HG03196 (cell line): Measurements from ENCODE around the gene CX3CL1.
"Not testable (repeated sequence)": the region's sequence is repeated elsewhere in the genome, so short reads cannot be mapped to it uniquely, and the experiment has no call there.

Experiments used
- ATAC-seq: cut with Tn5 transposase; IDR thresholded peaks from one replicate; pipeline ENCODE4 v1.9.1; 2021; ENCODE audit not compliant: unreplicated experiment

The CX3CL1 gene

GRCh38 chr16:57382535-57383275 is 10.4 kb downstream of the CX3CL1 start:
- ATAC-seq: no peak

- no peak for ATAC-seq
Measured at GRCh38 chr16:57383276-57384247, 11.3 kb downstream of the CX3CL1 start.

GRCh38 chr16:57384248-57385070 is 12.2 kb downstream of the CX3CL1 start:
- ATAC-seq: no peak

- ATAC-seq: no peak
Measured at GRCh38 chr16:57385083-57385482, 12.8 kb downstream of the CX3CL1 start.

GRCh38 chr16:57386381-57386951 is 14.2 kb downstream of the CX3CL1 start:
- ATAC-seq: no peak

GRCh38 chr16:57387598-57388354 is 15.5 kb downstream of the CX3CL1 start:
- no peak for ATAC-seq

GRCh38 chr16:57388359-57389086 is 16.2 kb downstream of the CX3CL1 start:
- ATAC-seq: no peak

- ATAC-seq: no peak
Measured at GRCh38 chr16:57389087-57389468, 16.8 kb downstream of the CX3CL1 start.

GRCh38 chr16:57390636-57391295 is 18.5 kb downstream of the CX3CL1 start:
- no peak for ATAC-seq

GRCh38 chr16:57391300-57391699 is 19.0 kb downstream of the CX3CL1 start:
- ATAC-seq: no peak

GRCh38 chr16:57391708-57392107 is 19.4 kb downstream of the CX3CL1 start:
- no peak for ATAC-seq

- ATAC-seq: no peak
Measured at GRCh38 chr16:57392694-57393093, 20.4 kb downstream of the CX3CL1 start.

GRCh38 chr16:57394444-57394843 is 22.2 kb downstream of the CX3CL1 start:
- ATAC-seq: no peak

GRCh38 chr16:57395026-57395425 is 22.7 kb downstream of the CX3CL1 start:
- no peak for ATAC-seq

- no peak for ATAC-seq
Measured at GRCh38 chr16:57396786-57397185, 24.5 kb downstream of the CX3CL1 start.

- ATAC-seq: not testable (repeated sequence)
Measured at GRCh38 chr16:57397493-57397892, 25.2 kb downstream of the CX3CL1 start.

GRCh38 chr16:57401943-57402640 is 29.8 kb downstream of the CX3CL1 start:
- no peak for ATAC-seq
